IPS DF 6.9 (cell line): ENCODE results near the gene HSD17B14.
"Not testable (repeated sequence)": the region's sequence is repeated elsewhere in the genome, so short reads cannot be mapped to it uniquely, and the experiment has no call there.

Source experiments
- DNase-seq: peaks from one replicate; pipeline ENCODE4 v3.0.0-alpha.2; 2013; ENCODE audit warnings: low read depth, low spot score
- H3K27ac ChIP-seq: one replicate; pipeline ENCODE4 v1.5.1; 2013; ENCODE audit warnings: low read length, control low read depth
- H3K27me3 ChIP-seq: 2 replicates; pipeline ENCODE4 v1.6.1; 2013; ENCODE audit warnings: mild to moderate bottlenecking, low read length; ENCODE audit not compliant: control insufficient read depth, insufficient read depth
- H3K36me3 ChIP-seq: 2 replicates; pipeline ENCODE4 v1.6.1; 2013; ENCODE audit warnings: low read length; ENCODE audit not compliant: control insufficient read depth, insufficient read depth
- H3K4me1 ChIP-seq: 2 replicates; pipeline ENCODE4 v1.6.1; 2013; ENCODE audit warnings: low read length; ENCODE audit not compliant: control insufficient read depth, insufficient read depth
- H3K4me3 ChIP-seq: 2 replicates; pipeline ENCODE4 v1.5.1; 2013; ENCODE audit warnings: mild to moderate bottlenecking, low read length
- H3K9me3 ChIP-seq: 2 replicates; pipeline ENCODE4 v1.6.1; 2013; ENCODE audit warnings: low read length, inconsistent platforms; ENCODE audit not compliant: control insufficient read depth, insufficient read depth
- WGBS: extraction: QIAGEN DNeasy Blood & Tissue Kit; methylation state at CpG from one replicate; pipeline ENCODE4 v1.1.7; 2013; ENCODE audit warnings: mixed read lengths, missing lambda C conversion rate; ENCODE audit not compliant: insufficient read length, insufficient coverage; 5-methylcytosine and 5-hydroxymethylcytosine counted together

The HSD17B14 gene

DNA sequence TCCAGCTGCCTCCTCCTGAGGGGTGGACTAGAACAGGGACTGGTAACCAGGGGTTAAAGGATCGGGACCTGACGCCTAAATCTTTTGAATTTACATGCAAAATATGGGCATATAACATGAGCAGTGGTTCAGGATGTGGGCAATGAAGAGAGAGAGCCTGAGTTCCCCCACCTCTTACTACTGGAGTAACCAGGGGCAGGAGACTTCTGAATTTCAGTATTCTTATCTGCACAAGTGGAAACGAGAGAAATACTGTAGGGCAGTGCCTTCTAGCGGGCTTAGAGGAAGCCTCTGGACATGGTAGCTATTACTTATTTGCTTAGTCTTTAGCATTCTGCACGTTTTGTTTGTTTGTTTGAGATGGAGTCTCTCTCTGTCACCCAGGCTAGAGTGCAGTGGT lies 51.8 kb downstream of the HSD17B14 start:
- Histone ChIP-seq H3K27me3 (no peaks in the 10 kb centered on the region), H3K9me3 (no peaks in the 10 kb centered on the region), H3K36me3 (no peaks in the 10 kb centered on the region), H3K4me3 (no peak overlapping the region), H3K27ac (no peak overlapping the region), H3K4me1 (no peaks in the 10 kb centered on the region)
- DNase-seq = no peak
- no CpG with 5 or more reads among the region's 5 CpGs for WGBS

DNA sequence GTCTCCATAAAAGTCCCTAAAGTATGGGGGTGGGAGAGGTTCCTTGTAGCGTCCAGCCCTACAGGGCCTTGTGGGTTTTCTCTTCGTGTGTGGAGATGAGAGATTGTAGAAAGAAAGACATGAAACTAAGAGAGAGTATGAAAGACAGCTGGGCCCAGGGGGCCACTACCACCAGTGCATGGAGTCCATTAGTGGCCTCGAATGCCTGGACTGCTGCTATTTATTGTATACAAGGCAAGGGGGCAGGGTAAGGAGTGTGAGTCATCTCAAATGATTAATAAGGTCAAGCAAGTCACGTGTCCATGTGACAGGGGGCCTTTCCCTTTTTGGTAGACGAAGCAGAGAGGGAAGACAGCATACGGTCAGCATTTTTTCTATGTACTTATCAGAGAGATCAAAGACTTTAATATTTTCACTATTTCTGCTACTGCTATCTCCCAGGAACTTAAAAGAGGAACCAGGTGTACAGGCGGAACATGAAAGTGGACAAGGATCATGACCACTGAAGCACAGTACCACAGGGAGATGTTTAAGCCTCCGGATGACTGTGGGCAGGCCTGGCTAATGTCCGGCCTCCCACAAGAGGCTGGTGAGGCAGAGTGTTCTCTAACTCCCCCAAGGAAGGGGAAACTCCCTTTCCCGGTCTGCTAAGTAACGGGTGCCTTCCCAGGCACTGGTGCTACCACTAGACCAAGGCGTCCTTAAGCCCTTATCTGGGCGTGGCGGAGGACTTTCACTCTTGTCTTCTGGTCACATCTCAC lies 55.5 kb downstream of the HSD17B14 start:
- DNase-seq = no peak
- Histone ChIP-seq H3K9me3 (no peaks in the 10 kb centered on the region), H3K4me1 (no peaks in the 10 kb centered on the region), H3K4me3 (no peak overlapping the region), H3K36me3 (no peaks in the 10 kb centered on the region), H3K27ac (no peak overlapping the region), H3K27me3 (no peaks in the 10 kb centered on the region)
- no CpG with 5 or more reads among the region's 14 CpGs for WGBS

DNA sequence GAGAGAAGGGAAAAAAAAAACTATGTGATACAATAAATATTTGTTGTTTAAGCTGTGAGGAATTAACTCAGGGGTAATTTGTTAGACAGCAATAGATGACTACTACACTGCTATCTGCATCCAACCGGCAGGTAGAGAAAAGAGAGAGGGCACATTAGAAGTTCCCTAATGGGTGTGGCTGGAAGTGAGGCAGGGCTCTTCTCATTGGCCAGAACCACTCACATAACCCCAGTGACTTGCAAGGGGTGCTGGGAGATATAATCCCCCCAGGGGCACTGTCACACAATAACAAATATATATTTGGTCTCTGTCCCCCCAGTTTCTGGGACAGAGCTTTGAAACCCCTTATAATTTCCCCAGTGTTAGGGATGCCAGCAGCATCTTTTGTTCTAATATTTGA lies 56.7 kb downstream of the HSD17B14 start:
- H3K27me3 ChIP-seq = no peaks in the 10 kb centered on the region
- no peak for DNase-seq
- H3K4me3 ChIP-seq = no peak overlapping the region
- no peak overlapping the region for H3K27ac ChIP-seq
- H3K9me3 ChIP-seq = no peaks in the 10 kb centered on the region
- H3K4me1 ChIP-seq = no peaks in the 10 kb centered on the region
- WGBS = no CpG with 5 or more reads among the region's 1 CpG
- H3K36me3 ChIP-seq = no peaks in the 10 kb centered on the region

DNA sequence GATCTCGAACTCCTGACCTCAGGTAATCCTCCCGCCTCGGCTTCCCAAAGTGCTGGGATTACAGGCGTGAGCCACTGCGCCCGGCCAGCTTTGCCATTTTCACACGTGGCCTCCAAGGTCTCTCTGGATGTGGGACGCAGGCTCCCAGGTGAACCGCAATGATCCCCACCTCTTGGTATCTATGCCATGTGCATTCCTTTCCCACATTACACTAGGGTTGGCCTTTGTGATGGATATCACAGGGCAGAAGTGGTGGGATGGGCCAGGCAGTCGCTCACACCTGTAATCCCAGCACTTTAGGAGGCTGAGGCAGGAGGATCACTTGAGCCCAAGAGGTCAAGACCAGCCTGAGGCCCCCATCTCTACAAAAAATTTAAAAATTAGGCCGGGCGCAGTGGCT lies 58.6 kb downstream of the HSD17B14 start:
- no CpG with 5 or more reads among the region's 12 CpGs for WGBS
- Histone ChIP-seq H3K27ac (no peak overlapping the region), H3K27me3 (no peaks in the 10 kb centered on the region), H3K4me3 (no peak overlapping the region), H3K36me3 (no peaks in the 10 kb centered on the region), H3K4me1 (no peaks in the 10 kb centered on the region), H3K9me3 (no peaks in the 10 kb centered on the region)
- DNase-seq = no peak

DNA sequence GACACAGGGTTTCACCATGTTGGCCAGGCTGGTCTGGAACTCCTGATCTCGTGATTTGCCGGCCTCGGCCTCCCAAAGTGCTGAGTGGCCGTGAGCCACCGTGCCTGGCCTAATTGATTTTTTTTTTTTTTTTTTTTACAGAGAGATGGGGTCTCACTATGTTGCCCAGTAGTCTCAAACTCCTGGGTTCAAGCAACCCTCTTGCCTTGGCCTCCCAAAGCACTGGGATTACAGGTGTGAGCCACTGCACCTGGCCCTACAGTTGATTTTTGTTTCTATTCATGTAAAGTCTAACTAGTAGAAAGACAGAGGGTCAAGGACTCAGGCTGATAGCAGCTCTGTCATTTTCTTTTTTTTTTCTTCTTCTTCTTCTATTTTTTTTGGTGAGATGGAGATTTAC lies 59.2 kb downstream of the HSD17B14 start:
- DNase-seq = no peak
- no peaks in the 10 kb centered on the region for H3K9me3 ChIP-seq
- WGBS = no CpG with 5 or more reads among the region's 5 CpGs
- no peak overlapping the region for H3K27ac ChIP-seq
- no peaks in the 10 kb centered on the region for H3K27me3 ChIP-seq
- no peaks in the 10 kb centered on the region for H3K4me1 ChIP-seq
- no peak overlapping the region for H3K4me3 ChIP-seq
- H3K36me3 ChIP-seq = no peaks in the 10 kb centered on the region

DNA sequence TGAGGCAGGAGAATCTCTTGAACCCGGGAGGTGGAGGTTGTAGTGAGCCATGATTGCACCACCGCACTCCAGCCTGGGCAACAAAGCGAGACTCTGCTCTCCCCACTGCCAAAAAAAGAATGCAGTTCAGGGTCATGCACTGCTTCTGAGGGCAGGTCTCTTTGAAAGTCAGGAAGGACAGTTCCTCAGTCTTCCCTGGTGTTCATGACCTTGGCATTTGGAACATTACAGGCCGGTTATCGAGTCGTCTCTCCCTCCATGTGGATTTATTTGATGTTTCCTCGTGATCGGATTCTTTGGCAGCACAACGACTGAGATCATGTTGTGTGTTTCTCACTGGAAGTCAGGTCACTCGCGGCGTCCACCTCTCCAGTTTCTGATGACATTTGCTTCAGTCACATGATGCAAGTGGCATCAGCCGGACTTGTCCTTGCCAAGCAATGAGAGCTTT lies 63.8 kb downstream of the HSD17B14 start:
- H3K27ac ChIP-seq = no peak overlapping the region
- DNase-seq = no peak
- no peaks in the 10 kb centered on the region for H3K36me3 ChIP-seq
- H3K27me3 ChIP-seq = no peaks in the 10 kb centered on the region
- WGBS = no CpG with 5 or more reads among the region's 13 CpGs
- H3K4me3 ChIP-seq = no peak overlapping the region
- no peaks in the 10 kb centered on the region; the same call in 1 of the 2 replicates for H3K9me3 ChIP-seq
- peaks cover 2% of the 10 kb centered on the region; the same call in 1 of the 2 replicates for H3K4me1 ChIP-seq

DNA sequence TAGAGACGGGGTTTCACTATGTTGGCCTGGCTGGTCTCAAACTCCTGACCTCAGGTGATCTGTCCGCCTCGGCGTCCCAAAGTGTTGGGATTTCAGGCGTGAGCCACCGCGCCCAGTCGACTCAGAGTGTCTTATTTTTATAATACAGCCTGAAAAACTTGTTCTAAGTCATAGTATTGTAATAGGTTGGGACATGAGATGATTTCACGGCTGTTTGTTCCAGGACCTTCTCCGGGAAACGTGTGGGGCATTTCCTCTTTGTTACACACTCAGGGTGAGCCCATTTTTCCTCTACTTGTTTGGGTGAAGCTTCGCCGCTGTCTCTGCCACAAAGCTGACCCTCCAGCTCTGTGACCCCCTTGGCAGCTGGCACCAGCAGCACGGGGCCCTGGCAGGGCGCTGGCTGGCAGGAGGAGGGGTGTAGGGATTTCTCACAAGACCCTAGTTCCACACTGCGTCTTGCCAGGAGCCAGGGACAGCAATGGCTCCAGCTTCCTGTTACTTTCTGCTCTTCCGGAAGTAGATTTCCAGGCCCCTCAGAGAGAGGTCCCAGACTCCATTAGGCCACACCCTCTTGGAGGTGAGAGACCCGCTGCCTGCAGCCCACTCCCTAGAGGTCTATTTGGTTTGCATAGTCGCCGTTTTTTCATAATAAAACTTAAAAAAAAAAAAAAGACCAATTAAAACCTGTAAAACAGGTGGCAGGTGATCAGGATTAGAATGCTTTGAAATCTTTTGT lies 65.4 kb downstream of the HSD17B14 start:
- H3K4me3 ChIP-seq = no peak overlapping the region

DNA sequence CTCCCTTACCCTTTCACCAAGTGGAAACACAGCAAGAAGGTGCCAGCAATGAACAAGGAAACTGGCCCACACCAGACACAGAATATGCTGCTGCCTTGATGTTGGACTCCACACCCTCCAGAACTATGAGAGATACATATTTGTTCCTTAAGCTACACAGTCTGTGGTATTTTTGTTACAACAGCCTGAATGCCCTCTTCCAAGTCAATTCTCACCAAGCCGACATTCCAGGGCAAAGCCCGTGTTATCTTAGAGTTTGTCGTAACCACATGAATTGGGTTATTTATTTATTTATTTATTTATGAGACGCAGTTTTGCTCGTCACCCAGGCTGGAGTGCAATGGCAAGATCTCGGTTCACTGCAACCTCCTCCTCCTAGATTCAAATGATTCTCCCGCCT lies 66.0 kb downstream of the HSD17B14 start:
- H3K27ac ChIP-seq = no peak overlapping the region
- H3K27me3 ChIP-seq = no peaks in the 10 kb centered on the region
- WGBS = no CpG with 5 or more reads among the region's 7 CpGs
- no peaks in the 10 kb centered on the region for H3K36me3 ChIP-seq
- H3K4me1 ChIP-seq = peaks cover 2% of the 10 kb centered on the region; the same call in 1 of the 2 replicates
- H3K4me3 ChIP-seq = no peak overlapping the region
- DNase-seq = no peak
- H3K9me3 ChIP-seq = no peaks in the 10 kb centered on the region; the same call in 1 of the 2 replicates

More for the DNA sequence above, 65.4 kb downstream of the HSD17B14 start:
- no CpG with 5 or more reads among the region's 20 CpGs for WGBS
- DNase-seq = no peak
- Histone ChIP-seq H3K4me1 (peaks cover 2% of the 10 kb centered on the region; the same call in 1 of the 2 replicates), H3K9me3 (no peaks in the 10 kb centered on the region; the same call in 1 of the 2 replicates), H3K27me3 (no peaks in the 10 kb centered on the region), H3K36me3 (no peaks in the 10 kb centered on the region), H3K27ac (no peak overlapping the region)

DNA sequence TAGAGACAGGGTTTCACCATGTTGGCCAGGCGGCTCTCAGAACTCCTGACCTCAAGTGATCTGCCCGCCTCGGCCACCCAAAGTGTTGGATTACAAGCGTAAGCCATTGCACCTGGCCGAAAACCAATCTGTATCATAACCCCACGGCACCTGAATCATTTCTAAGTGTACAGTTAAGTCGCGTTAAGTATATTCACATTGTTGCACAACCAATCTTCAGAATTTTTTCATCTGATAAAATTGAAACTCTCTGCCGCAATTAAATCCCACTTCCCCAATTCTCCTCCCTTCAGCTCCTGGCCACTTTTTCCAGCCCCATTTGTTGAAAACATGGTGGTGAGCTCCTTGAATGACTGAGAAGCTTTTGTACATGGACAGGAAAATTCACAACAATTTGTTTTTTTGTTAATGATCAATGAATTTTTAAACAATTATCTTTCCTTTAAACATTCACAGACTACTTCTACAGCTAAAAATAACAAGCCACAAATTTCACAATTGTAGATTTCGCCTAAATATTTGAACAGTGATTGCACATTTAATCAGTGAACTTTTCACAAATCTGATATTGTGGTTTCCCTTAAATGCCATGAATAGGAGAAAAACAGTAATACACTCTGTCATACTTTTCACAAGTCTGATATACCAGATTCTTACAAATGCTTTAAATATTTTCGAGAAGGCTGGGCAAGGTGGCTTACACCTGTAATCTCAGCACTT lies 67.1 kb downstream of the HSD17B14 start:
- Histone ChIP-seq H3K4me1 (peaks cover 2% of the 10 kb centered on the region; the same call in 1 of the 2 replicates), H3K9me3 (no peaks in the 10 kb centered on the region; the same call in 1 of the 2 replicates), H3K36me3 (no peaks in the 10 kb centered on the region), H3K27ac (no peak overlapping the region), H3K27me3 (no peaks in the 10 kb centered on the region), H3K4me3 (no peak overlapping the region)
- no peak for DNase-seq
- 100% methylated on average over 1 of the region's 11 CpGs for WGBS

DNA sequence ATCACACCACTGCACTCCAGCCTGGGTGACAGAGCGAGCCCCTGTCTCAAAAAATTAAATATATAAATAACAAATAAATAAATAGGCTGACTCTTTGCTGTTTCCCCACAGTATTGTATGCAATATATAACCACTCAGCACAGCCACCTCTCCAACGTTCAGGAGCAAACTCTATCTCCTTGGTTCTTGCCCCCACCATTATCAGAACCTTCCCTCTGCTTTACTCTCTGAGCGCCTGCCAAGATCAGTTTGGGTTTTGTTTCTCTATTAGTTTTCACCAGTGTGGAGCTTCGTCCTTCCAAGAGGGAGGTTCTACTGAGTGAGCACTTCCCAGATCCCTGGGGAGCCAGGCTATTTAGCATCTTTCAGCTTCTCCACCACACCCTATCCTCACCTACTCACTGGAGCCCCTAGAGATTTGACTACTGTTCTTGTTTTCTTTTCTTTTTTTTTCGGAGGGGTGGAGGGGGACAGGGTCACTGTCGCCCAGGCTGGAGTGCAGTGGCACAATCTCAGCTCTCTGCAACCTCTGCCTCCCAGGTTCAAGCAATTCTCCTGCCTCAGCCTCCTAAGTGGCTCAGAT lies 68.0 kb downstream of the HSD17B14 start:
- WGBS = no CpG with 5 or more reads among the region's 6 CpGs
- not testable (repeated sequence) for H3K27me3 ChIP-seq, H3K4me1 ChIP-seq, H3K4me3 ChIP-seq, H3K9me3 ChIP-seq, DNase-seq, H3K36me3 ChIP-seq, H3K27ac ChIP-seq
